HEK293 (cell line): ENCODE measurements around the gene EFNA2.

Experiments
- CTCF ChIP-seq: fragments of 450-650 bp; formaldehyde crosslinking; IDR thresholded peaks from 2 replicates; pipeline ENCODE4 v1.5.1; 2016; ENCODE audit warnings: missing biosample characterization, missing genetic modification characterization
- GLIS2 ChIP-seq: fragments of 450-650 bp; formaldehyde crosslinking; IDR thresholded peaks from 2 replicates; pipeline ENCODE4 v1.5.1; 2016; ENCODE audit warnings: missing biosample characterization, missing genetic modification characterization
- PATZ1 ChIP-seq: fragments of 450-650 bp; formaldehyde crosslinking; IDR thresholded peaks from 2 replicates; pipeline ENCODE4 v1.5.1; 2016; ENCODE audit warnings: missing biosample characterization, missing genetic modification characterization
- REPIN1 ChIP-seq: fragments of 450-650 bp; formaldehyde crosslinking; IDR thresholded peaks from 2 replicates; pipeline ENCODE4 v1.5.1; 2017; ENCODE audit warnings: missing biosample characterization, missing genetic modification characterization, low read depth
- YY1 ChIP-seq: fragments of 450-650 bp; formaldehyde crosslinking; IDR thresholded peaks from 2 replicates; pipeline ENCODE4 v1.5.1; 2018; ENCODE audit warnings: missing biosample characterization, missing genetic modification characterization
- ZBTB21 ChIP-seq: fragments of 450-650 bp; formaldehyde crosslinking; IDR thresholded peaks from 2 replicates; pipeline ENCODE4 v1.5.1; 2017; ENCODE audit warnings: missing biosample characterization, missing genetic modification characterization
- ZNF24 ChIP-seq: fragments of 450-650 bp; formaldehyde crosslinking; IDR thresholded peaks from 2 replicates; pipeline ENCODE4 v1.5.1; 2016; ENCODE audit warnings: missing biosample characterization, missing genetic modification characterization
- ZNF26 ChIP-seq: fragments of 450-650 bp; formaldehyde crosslinking; IDR thresholded peaks from 2 replicates; pipeline ENCODE4 v1.5.1; 2016; ENCODE audit warnings: missing biosample characterization, missing genetic modification characterization
- ZNF747 ChIP-seq: fragments of 450-650 bp; formaldehyde crosslinking; IDR thresholded peaks from 2 replicates; pipeline ENCODE4 v1.5.1; 2016; ENCODE audit warnings: missing biosample characterization, missing genetic modification characterization

- TF ChIP-seq ZNF26 (tag by site-specific recombination) (no peak), CTCF (no peak), ZNF747 (tag by site-specific recombination) (no peak), YY1 (tag by site-specific recombination) (no peak), ZBTB21 (tag by site-specific recombination) (no peak), REPIN1 (tag by site-specific recombination) (no peak), ZNF24 (tag by site-specific recombination) (no peak), PATZ1 (tag by site-specific recombination) (no peak), GLIS2 (tag by site-specific recombination) (no peak)
Measured at GRCh38 chr19:1283917-1284292, 1.8 kb upstream of the EFNA2 start.
